Activated T-helper 2 cell treated with anti-CD3 and anti-CD28 coated beads, Interferon-gamma antibody, Interleukin-2, Interleukin-4, amounts not matched to agents 10 μg/mL and 5 μg/mL and 100 μg/mL, durations not matched to agents 14 hours and 24 hours and 36 hours (primary cell): ENCODE results near the gene SUSD2. TPM values are rescaled to one million over a fixed set of nuclear protein-coding genes. Genes with fewer than 3 reads are reported as not detected.
"Not testable (repeated sequence)": the region's sequence is repeated elsewhere in the genome, so short reads cannot be mapped to it uniquely, and the experiment has no call there.

Source experiments
- DNase-seq: peaks from one replicate; pipeline ENCODE4 v3.0.0; 2021; ENCODE audit warnings: low spot score
- H3K27ac Mint-ChIP-seq: one replicate; pipeline ENCODE4 v1.8.0; 2021; ENCODE audit warnings: mixed read lengths
- H3K27me3 Mint-ChIP-seq: one replicate; pipeline ENCODE4 v1.8.0; 2021; ENCODE audit warnings: low read depth, mixed read lengths
- H3K36me3 Mint-ChIP-seq: one replicate; pipeline ENCODE4 v1.8.0; 2021; ENCODE audit warnings: low read depth, mixed read lengths
- H3K4me1 Mint-ChIP-seq: one replicate; pipeline ENCODE4 v1.8.0; 2021; ENCODE audit warnings: low read depth, mixed read lengths
- H3K4me3 Mint-ChIP-seq: one replicate; pipeline ENCODE4 v1.8.0; 2021; ENCODE audit warnings: low read depth, mild to moderate bottlenecking, moderate library complexity, mixed read lengths
- H3K9me3 Mint-ChIP-seq: one replicate; pipeline ENCODE4 v1.8.0; 2021; ENCODE audit warnings: mixed read lengths
- intact Hi-C: fragments of 100-400 bp; cut with micrococcal nuclease; formaldehyde crosslinking; loops from one replicate; pipeline ENCODE4 v1.15.1; 2023
- total RNA-seq: library from RNA; stranded (reverse); gene quantifications from 2 replicates; pipeline ENCODE4 v1.2.3, GENCODE V29; 2022

SUSD2 gene
- total RNA-seq, 1 donor from 2014 or later, result 0.32 TPM

DNA sequence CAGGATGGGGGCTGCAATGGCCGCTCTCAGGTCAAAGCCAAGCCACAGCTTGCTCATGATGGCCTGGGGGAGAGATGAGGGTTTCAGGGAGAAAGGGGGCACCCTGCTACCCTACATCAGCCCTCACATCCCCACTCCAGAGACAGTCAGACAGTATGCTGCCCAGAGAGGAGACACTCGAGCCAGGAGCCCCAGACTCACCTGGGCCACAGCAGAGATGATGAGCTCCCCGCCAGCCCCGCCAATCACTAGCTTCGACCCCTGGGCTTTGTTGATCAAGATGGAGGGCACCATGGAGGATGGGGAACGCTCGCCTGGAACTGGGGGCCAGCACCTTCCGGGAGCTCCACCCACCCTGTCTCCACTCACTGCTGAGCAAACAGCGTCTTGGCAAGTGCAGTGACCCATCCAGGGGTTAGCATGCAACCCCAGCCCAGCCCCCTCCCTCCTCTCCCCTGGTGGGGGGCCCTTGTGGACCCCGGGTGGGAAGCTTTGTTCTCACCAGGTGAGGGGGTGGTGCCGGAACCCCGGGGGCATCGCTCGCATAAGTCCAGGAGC, 43.8 kb downstream of the SUSD2 start:
- Mint-ChIP-seq H3K4me1 (no peaks in the 10 kb centered on the region), H3K36me3 (no peaks in the 10 kb centered on the region), H3K9me3 (peaks cover 4% of the 10 kb centered on the region), H3K4me3 (no peak overlapping the region), H3K27ac (no peak overlapping the region), H3K27me3 (no peaks in the 10 kb centered on the region)
- no peak for DNase-seq
- intact Hi-C loops, result no loop called here

DNA sequence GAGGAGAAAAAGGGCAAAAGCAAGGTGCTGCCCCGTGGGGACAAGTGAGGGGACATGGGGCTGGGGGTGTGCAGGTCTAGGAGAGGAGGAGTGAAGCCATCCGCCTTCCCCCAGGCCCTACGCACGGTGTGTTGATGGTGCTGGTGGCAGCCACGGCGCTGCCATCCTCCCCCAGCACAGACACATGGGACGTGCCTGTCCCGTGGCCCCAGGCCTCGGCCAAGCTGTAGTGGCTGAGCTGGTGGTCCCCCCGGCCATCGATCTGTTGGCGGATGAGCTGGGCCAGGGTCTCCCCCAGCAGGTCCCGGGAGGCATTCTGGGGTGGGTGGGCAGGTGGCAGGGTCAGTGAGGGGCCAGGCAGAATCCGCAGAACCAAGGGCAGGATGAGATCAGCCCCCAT, 44.7 kb downstream of the SUSD2 start:
- peaks cover 4% of the 10 kb centered on the region for H3K9me3 Mint-ChIP-seq
- H3K4me1 Mint-ChIP-seq, result no peaks in the 10 kb centered on the region
- no peaks in the 10 kb centered on the region for H3K36me3 Mint-ChIP-seq
- no peaks in the 10 kb centered on the region for H3K27me3 Mint-ChIP-seq
- no peak overlapping the region for H3K27ac Mint-ChIP-seq
- intact Hi-C loops, result no loop called here
- no peak overlapping the region for H3K4me3 Mint-ChIP-seq
- no peak for DNase-seq

DNA sequence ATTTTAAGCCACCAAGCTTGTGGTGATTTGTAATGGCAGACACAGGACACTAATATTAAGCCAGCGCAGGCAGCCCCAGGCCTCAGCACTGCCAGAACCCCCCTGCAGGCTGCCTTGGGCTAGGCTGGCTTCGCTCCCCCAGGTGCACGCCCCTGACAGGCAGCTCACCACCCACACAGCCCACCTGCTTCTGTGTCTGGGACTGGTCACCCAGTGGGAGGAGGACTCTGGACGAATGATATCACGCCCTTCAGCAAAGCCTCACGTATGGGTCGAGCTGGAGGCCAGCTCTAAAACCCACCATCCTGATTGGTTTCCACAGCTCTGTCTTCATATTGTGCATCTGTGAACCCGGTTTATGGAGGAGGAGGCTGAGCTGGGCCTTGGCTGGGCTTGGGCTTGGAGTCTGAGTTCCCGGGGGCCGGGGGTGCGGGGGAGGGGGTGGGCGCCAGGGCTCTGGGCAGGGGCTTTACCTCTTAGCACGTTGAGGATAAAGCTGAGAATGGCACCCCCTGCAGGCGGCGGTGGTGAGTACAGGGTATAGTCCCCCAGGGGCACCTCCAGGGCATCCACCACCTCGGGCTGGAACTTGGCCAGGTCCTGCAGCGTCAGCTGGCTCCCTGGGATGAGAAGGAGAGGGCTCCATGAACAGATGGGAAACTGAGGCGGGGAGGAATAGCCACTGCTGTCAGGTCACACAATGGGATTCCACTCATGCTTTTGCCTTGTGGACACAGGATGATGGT, 49.8 kb downstream of the SUSD2 start:
- peak; percentile 50 for DNase-seq
- H3K9me3 Mint-ChIP-seq, result no peaks in the 10 kb centered on the region
- H3K4me3 Mint-ChIP-seq, result no peak overlapping the region
- peaks cover 2% of the 10 kb centered on the region for H3K4me1 Mint-ChIP-seq
- H3K27me3 Mint-ChIP-seq, result no peaks in the 10 kb centered on the region
- peak overlapping the region; percentile 58 for H3K27ac Mint-ChIP-seq
- no peaks in the 10 kb centered on the region for H3K36me3 Mint-ChIP-seq
- intact Hi-C loops, result loop anchor here (1.0 kb wide), 1 partner anchor 42 kb away; no protein-coding TSS in a partner anchor

DNA sequence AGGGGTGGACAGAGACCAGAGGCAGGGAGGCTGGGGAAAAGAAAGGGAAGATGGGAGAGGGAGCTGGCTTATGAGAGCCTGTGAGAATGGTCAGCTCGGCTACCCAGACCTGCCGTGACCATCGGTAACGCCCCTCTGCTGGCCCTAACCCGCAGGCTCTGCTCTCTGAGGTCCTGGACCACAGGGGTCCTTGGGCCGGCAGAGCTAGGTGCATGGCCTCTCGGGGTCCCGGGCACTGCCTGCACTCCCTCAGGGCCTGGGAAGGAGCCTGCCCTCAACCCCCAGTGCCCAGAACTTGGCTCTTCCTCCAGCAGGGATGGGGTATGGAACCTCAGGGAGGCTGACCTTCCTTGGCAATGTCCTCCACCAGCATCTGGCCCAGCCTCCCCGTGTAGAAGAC, 50.4 kb downstream of the SUSD2 start:
- no peaks in the 10 kb centered on the region for H3K9me3 Mint-ChIP-seq
- H3K4me3 Mint-ChIP-seq, result no peak overlapping the region
- H3K27me3 Mint-ChIP-seq, result no peaks in the 10 kb centered on the region
- intact Hi-C loops, result loop anchor here (1.0 kb wide), 1 partner anchor 42 kb away; no protein-coding TSS in a partner anchor
- no peaks in the 10 kb centered on the region for H3K36me3 Mint-ChIP-seq
- DNase-seq, result no peak
- peaks cover 3% of the 10 kb centered on the region for H3K4me1 Mint-ChIP-seq
- peak overlapping the region; percentile 58 for H3K27ac Mint-ChIP-seq

DNA sequence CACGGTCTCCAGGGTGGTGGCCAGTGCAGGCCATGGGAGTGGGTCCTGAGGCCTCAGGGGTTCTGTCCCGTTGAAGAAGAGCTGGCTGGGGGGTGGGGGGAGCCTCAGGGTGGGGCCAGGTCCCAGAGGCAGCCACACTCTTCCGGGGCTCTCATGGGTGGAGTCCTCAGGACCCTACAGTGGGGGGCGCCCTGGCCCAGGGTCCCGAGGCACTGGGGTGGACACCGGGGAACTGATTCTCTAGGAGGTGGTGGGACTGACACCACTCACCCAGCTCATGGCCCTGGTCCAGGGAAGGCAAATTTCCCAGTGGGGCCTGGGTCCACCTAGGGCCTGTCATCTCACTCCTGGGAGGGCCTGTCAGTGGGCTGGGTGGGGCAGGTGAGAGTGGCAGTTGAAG, 50.8 kb downstream of the SUSD2 start:
- no peaks in the 10 kb centered on the region for H3K9me3 Mint-ChIP-seq
- intact Hi-C loops, result no loop called here
- no peak overlapping the region for H3K27ac Mint-ChIP-seq
- H3K4me3 Mint-ChIP-seq, result no peak overlapping the region
- peaks cover 4% of the 10 kb centered on the region for H3K4me1 Mint-ChIP-seq
- no peaks in the 10 kb centered on the region for H3K36me3 Mint-ChIP-seq
- H3K27me3 Mint-ChIP-seq, result no peaks in the 10 kb centered on the region
- DNase-seq, result no peak

DNA sequence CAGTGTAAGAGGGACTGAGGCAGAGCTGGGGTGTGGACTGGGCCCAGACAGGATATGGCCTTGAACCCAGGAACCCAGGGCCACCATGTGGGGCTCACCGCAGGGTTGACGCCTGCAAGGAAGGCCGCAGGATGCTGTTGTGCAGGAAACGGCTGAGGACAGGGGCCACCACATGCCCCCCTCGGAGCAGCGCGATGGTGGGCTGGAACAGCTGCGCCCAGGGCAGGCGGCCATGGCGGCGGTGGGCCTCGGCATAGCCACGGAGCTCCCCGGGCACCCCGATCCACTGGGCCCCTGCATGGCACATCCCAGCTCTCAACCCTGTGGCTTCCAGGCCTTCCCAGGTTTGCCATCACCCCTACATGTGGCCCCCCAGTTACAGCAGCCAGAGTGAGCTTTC, 51.4 kb downstream of the SUSD2 start:
- Mint-ChIP-seq H3K27ac (no peak overlapping the region), H3K36me3 (no peaks in the 10 kb centered on the region), H3K9me3 (no peaks in the 10 kb centered on the region), H3K4me1 (peaks cover 4% of the 10 kb centered on the region), H3K27me3 (no peaks in the 10 kb centered on the region), H3K4me3 (no peak overlapping the region)
- intact Hi-C loops, result no loop called here
- no peak for DNase-seq

DNA sequence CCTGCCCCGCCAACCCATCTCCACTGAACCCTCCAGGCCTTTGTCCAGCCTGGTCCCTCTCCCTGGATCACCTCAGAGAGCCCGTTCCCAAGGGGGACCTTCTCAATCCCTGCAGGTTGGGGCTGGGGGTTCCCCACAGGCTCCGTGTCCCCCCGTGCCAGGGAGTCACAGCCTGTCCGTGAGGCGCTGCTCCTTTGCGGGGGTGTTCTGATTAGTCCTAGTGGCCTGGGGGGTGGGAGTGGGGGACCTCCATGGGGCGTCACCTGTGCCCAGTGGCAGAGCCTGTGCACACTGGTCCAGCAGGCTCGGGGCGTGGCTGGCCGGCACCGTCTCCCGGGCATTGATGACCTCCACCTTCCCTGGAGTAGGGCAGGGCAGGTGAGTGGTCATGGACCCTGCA, 51.9 kb downstream of the SUSD2 start:
- H3K4me3 Mint-ChIP-seq, result no peak overlapping the region
- H3K4me1 Mint-ChIP-seq, result peaks cover 4% of the 10 kb centered on the region
- H3K36me3 Mint-ChIP-seq, result no peaks in the 10 kb centered on the region
- DNase-seq, result no peak
- H3K27me3 Mint-ChIP-seq, result no peaks in the 10 kb centered on the region
- no peak overlapping the region for H3K27ac Mint-ChIP-seq
- no peaks in the 10 kb centered on the region for H3K9me3 Mint-ChIP-seq
- intact Hi-C loops, result no loop called here

DNA sequence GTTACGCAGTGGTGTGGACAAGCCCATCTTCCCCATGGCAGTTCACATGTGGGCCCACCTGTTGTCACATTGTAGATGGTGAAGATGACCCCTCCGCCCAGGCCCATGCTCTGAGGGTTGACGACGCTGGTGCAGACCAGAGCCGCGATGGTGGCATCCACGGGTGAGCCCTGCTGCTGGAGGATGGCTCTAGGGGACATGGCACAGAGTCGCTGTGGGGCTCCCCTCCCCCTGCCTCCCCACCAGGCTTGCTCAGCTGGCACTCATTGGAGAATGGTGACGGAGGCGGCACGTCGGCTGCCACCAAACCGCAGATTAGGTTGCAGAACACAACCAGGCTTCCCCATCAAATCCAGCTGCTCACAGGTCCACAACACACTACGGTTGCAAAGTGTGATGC, 52.5 kb downstream of the SUSD2 start:
- no peak for DNase-seq
- H3K27me3 Mint-ChIP-seq, result no peaks in the 10 kb centered on the region
- no peak overlapping the region for H3K27ac Mint-ChIP-seq
- no peaks in the 10 kb centered on the region for H3K9me3 Mint-ChIP-seq
- no peaks in the 10 kb centered on the region for H3K36me3 Mint-ChIP-seq
- H3K4me3 Mint-ChIP-seq, result no peak overlapping the region
- intact Hi-C loops, result no loop called here
- peaks cover 4% of the 10 kb centered on the region for H3K4me1 Mint-ChIP-seq

DNA sequence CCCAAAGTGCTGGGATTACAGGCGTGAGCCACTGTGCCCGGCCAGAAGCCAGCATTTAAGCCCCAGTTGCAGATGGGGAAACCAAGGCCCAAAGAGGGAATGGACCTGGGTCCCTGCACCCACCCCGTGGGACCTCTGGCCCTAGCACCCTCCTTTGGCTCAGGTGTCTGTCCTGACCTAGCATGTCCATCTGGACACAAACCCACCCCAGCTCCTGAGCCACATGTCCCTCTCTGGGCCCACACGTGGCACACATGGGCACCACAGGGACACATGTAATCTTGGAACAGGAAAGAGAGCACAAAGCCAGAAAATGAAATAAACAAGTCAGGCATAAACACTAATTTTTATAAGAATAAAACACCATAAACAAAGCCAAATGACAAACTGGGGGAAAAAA, 54.0 kb downstream of the SUSD2 start:
- H3K27ac Mint-ChIP-seq, result no peak overlapping the region
- H3K4me3 Mint-ChIP-seq, result no peak overlapping the region
- intact Hi-C loops, result no loop called here
- peaks cover 7% of the 10 kb centered on the region for H3K4me1 Mint-ChIP-seq
- no peaks in the 10 kb centered on the region for H3K36me3 Mint-ChIP-seq
- no peak for DNase-seq
- no peaks in the 10 kb centered on the region for H3K9me3 Mint-ChIP-seq
- H3K27me3 Mint-ChIP-seq, result no peaks in the 10 kb centered on the region

DNA sequence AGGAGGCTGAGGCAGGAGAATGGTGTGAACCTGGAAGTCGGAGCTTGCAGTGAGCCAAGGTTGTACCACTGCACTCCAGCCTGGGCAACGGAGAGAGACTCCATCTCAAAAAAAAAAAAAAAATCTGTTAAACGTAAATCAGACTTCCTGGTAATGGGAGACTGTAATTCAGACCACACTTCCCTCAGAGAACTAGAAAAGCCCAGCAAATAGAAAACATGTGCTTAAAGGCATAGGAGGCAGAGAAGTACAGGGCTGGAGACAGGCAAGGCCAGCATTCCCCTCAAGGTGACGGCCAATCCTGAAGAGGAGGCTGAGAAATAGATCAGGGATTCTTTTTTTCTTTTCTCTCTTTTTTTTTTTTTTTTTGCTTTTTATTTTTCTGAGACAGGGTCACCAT, 55.4 kb downstream of the SUSD2 start:
- intact Hi-C loops, result no loop called here
- Mint-ChIP-seq H3K27ac (no peak overlapping the region), H3K4me3 (no peak overlapping the region), H3K27me3 (no peaks in the 10 kb centered on the region), H3K36me3 (no peaks in the 10 kb centered on the region), H3K9me3 (no peaks in the 10 kb centered on the region), H3K4me1 (peaks cover 15% of the 10 kb centered on the region)
- DNase-seq, result no peak

DNA sequence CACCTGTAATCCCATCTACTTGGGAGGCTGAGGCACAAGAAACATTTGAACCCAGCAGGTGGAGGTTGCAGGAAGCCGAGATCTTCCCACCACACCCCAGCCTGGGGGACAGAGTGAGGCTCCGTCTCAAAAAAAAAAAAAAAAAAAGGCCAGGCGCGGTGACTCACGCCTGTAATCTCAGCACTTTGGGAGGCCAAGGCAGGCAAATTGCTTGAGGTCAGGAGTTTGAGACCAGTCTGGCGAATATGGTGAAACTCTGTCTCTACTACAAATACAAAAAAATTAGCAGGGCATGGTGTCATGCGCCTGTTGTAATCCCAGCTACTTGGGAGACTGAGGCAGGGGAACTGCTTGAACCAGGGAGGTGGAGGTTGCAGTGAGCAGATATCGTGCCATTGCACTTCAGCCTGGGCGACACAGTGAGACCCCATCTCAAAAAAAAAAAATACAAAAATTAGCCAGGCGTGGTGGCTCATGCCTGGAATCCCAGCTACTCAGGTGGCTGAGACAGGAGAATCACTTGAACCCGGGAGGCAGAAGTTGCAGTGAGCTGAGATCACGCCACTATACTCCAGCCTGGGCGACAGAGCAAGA, 56.9 kb downstream of the SUSD2 start:
- H3K36me3 Mint-ChIP-seq, intact Hi-C loops, H3K9me3 Mint-ChIP-seq, DNase-seq, H3K27ac Mint-ChIP-seq, H3K27me3 Mint-ChIP-seq, H3K4me3 Mint-ChIP-seq: not testable (repeated sequence)
- peaks cover 27% of the 10 kb centered on the region for H3K4me1 Mint-ChIP-seq
